Stimulated activated CD4-positive, alpha-beta T cell treated with anti-CD3 and anti-CD28 coated beads, Interleukin-2, amount 100 ng/mL, for 24 hours (primary cell): ENCODE data around the gene MAN2B2.

ENCODE experiments used
- DNase-seq, 2 donors: peaks; one replicate each; pipeline ENCODE4 v3.0.0-alpha.2; 2020

The MAN2B2 gene

GRCh38 chr4:6546681-6547447, 28.1 kb upstream of the MAN2B2 start:
- peak; percentile 41 to 47 for DNase-seq

- no peak for DNase-seq
Measured at GRCh38 chr4:6548201-6548881, 26.6 kb upstream of the MAN2B2 start.

GRCh38 chr4:6548882-6549230, 26.1 kb upstream of the MAN2B2 start:
- no peak for DNase-seq

DNA sequence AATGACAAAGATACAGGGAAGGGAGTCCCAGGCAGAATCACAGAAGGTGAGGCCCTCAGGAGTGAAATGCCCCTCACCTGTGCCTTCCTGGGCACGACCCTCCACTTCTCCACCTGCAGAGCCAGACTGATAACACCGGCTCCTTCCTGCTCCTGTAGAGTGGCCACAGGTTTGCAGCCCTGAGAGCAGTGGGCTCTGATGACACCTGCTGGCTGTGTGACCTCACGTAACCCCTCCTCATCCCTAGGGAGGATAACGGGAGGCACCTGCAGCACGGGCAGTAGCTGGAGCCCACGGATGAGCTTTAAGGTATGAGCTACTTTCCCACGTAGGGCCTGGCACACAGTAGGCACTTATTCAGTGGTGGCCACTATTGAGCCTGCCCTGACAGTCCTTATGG, 25.5 kb upstream of the MAN2B2 start:
- DNase-seq: no peak

GRCh38 chr4:6549890-6550620, 24.9 kb upstream of the MAN2B2 start:
- DNase-seq: no peak

DNA sequence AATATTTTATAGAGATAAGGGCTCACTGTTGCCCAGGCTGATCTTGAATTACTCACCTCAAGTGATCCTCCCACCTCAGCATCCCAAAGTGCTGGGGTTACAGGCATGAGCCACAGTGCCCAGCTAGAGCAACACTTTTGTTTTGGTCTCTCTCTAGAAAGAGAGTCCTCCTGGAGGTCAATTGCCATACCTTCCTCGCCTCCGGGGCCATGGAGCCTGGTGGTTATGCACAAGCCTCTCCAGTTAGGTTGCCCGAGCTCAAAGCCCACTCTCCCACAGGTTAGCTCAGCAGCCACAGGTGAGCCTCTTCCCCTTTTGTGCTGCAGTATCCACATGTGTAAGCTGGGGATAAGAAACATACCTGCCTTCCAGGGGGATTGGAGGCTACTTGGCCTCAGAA, 24.2 kb upstream of the MAN2B2 start:
- DNase-seq: no peak

- DNase-seq: no peak
Measured at GRCh38 chr4:6551660-6552059, 23.3 kb upstream of the MAN2B2 start.

GRCh38 chr4:6555519-6555918, 19.5 kb upstream of the MAN2B2 start:
- DNase-seq: no peak

DNA sequence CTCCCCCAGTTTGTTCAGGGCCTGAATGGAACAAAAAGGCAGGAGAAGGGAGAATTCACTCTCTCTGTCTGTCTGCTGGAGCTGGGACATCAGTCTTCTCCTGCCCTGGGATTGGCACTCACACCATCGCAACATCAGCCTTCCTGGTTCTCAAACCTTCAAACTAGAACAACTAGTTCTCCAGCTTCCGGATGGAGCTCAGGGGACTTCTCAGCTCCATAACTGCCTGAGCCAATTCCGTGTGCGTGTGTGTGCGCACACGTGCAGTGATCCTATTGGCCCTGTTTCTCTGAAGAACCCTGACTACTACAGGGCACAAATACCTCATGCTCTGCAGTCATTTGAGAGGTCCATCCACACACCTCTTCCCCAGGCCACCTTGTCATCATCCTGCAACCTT, 18.7 kb upstream of the MAN2B2 start:
- DNase-seq: no peak

DNA sequence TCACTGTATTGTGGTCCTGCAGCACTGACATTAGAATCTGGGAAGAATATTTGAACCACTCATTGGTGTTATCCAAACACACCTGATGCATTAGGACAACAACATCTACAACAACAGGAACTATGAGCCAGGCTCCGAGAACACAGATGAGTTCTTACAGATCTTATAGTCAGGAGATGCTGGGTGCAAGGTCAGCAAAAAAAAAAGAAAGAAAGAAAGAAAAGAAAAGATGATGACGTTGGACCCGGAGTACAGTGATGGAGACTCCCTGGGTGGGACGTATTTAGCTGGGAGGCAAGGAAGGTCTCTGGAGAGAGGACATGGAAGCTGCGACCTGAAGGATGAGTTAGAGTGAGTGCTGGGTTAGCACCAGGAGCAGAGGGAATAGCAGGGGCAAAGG, 17.8 kb upstream of the MAN2B2 start:
- no peak for DNase-seq

DNA sequence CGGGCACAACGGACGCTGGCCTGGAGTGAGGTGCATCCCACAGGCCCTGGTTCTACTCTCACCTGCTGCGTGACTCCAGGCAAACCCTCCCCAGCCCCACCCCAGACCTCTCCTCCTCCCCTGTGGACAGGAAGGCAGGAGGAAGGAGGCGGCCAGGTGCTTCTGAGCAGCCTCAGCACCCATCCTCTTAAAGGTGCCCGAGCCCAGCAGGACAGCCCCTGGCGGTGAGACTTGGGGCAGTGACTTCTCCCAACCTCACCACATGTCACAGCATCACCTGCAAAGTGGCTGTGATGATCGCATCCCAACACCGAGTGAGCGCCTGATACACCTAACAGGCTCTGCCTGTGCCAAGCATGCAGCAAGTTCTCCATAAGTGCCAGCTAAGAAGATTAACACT, 17.1 kb upstream of the MAN2B2 start:
- no peak for DNase-seq

DNA sequence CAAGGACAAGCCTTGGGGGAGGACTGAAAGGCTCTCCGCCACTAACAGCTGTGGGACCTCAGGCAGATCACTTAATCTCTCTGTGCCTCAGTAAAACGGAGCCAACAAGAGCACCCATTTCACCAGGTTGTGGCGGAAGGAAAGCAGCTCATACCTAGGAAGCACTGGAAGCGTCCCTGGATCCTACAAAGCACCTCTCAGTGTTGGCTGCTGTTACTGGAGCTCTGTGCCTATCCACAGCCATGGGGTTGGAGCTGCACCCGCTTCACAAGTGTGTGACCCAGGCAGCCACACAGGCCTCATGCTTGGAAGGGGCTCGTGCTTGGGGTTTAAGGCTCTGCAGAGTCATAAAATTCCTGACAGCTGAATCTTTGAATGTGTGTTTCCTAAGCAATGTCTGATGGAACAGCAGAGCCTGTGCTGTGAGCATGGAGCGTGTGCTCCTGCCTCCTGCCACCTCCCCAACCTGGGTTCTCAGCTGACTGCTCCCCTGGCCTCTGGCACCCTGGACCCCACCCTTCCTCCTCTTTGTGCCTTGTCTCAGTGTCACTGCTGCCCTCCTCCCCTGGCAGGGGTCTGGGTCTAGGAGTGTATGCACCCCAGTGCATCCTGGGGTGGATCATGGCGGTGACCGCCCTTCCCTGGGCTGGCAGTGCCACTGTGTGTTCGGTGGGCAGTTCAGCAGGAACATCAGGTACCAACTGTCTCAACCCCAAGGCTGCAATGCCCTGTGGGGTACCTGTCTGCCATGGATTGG, 14.4 kb upstream of the MAN2B2 start:
- DNase-seq: no peak

- DNase-seq: no peak
Measured at GRCh38 chr4:6561173-6561516, 13.8 kb upstream of the MAN2B2 start.

DNA sequence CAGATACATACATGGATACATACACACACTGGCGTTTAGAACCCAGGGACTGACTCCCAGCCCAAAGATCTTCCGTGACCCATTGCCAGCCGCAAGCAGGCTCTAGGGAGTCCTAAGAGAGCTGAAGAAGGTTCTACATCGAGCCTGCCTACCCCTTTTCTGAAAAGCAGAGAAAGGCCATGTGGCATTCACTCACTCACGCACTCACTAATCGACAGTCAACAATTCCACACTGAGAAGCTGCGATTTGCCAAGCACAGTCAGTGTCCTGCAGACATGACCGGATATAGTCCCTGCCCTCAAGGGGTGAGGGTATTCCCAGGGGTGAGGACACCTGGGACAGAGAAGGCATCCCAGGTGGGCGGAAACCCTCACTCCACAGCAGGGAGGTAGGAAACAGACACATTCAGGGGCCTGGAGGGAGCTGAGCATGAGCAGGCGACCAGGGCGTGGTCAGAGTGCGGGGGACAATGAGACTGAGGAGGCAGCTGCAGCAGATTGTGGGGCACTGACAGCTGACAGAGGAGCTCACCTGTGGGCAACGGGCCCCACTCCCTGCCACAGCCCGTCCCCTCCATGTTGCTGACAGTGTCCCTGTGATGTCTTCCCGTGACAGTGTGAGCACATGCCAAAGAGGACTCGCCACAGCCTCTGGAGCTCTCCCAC, 13.2 kb upstream of the MAN2B2 start:
- no peak for DNase-seq

GRCh38 chr4:6562931-6563901, 11.8 kb upstream of the MAN2B2 start:
- DNase-seq: no peak

- DNase-seq: no peak
Measured at GRCh38 chr4:6563935-6564645, 10.9 kb upstream of the MAN2B2 start.

DNA sequence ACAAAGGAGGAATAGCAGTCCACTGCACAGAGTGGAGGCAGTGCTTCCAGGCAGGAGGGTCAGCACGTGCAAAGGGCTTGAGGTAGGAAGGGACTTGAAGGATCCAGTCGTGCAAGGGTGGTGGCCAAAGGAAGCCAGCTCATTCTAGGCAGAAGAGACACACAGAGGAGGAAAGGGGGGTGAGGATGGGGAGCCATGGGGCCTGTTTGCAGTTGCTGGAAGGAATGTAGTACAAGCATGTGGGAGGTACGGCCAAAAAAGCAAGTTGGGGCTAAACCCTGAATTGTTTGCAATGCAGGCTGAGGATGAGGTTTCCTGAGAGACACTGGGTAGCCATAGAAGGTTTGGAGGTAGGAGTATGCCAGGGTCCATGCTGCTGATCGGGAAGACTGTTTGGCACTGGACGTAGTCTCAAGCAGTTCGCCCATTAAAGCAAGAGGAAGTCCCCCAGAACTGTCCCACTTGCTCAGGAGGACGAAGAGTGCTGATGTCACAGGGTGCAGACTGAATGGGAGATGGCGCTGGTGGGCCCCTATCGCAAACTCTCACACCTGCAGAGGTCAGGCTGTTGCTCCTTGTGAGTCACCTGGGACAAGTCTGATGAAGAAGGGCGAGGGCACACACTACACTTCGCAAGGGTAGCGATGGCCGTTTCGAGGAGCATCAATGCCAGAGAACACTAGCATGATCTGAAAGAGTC, 9.1 kb upstream of the MAN2B2 start:
- DNase-seq: no peak

- no peak for DNase-seq
Measured at GRCh38 chr4:6566391-6567190, 8.4 kb upstream of the MAN2B2 start.

- no peak for DNase-seq
Measured at GRCh38 chr4:6567218-6567617, 7.8 kb upstream of the MAN2B2 start.
